GM12865 (cell line): ENCODE data around the gene OR5K3.

ENCODE experiments used
- DNase-seq: peaks from one replicate; pipeline ENCODE4 v3.0.0; 2010; ENCODE audit warnings: low read depth
- H3K4me3 ChIP-seq: 2 replicates; pipeline ENCODE4 v1.5.1; 2011; ENCODE audit warnings: mild to moderate bottlenecking, low read depth, low read length, control low read depth
- CTCF ChIP-seq: IDR thresholded peaks from 2 replicates; pipeline ENCODE4 v1.5.1; 2011; ENCODE audit warnings: low read length, control low read depth, low read depth, inconsistent platforms; ENCODE audit not compliant: insufficient read depth; ENCODE audit errors: missing control alignments

OR5K3 gene

DNA sequence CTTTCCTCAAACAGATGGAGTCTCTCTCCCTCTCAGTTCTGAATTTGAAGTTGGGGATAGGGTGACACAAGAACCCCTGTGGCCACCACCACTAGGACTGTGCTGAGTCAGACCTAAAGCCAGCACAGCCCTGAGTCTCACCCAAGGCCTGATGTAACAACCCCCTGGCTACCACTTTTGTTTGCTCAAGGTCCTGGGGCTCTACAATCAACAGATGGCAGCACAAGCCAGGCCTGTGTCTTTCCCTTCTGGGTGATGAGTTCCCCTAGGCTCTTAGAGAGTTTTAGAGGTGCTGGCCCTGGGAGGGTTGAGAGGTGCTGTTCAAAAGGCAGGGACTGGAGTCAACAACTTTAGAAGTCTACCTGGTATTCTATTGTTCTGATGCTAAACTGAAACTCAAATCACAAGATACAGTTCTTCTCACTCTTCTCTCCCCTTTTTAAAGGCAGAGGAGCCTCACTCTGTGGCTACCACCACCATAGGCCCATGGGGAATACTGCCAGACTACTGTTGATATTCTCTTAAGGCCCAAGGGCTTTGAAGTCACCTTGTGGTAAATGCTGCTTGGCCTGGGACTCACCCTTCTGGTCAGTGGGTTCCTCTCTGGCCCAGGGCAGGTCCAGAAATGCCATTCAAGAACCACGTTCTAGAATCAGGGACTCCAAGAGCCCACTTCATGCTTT lies 30.3 kb upstream of the OR5K3 start:
- H3K4me3 ChIP-seq = no peak overlapping the region
- DNase-seq = peak; percentile 87
- TF ChIP-seq CTCF = peak; percentile 30

DNA sequence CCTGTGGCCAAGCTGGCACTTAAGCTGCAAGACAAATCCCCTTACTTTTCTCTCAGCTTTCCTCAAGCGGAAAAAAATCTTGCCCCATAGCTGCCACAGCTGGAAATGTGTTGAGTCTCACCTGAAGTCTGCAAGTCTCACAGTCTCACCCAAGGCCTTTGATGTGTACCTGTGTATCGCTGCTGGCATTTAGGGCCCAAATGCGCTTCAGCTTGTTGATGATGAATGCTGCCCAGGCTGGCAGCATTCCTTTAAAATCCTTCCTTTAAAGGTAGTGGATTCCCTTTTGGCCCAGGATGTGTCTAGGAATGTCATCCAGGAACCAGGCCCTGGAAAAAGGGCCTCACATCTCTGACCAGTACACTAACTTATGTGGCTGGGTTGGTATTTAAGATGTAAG lies 29.8 kb upstream of the OR5K3 start:
- no peak for DNase-seq
- TF ChIP-seq CTCF = no peak
- H3K4me3 ChIP-seq = no peak overlapping the region

DNA sequence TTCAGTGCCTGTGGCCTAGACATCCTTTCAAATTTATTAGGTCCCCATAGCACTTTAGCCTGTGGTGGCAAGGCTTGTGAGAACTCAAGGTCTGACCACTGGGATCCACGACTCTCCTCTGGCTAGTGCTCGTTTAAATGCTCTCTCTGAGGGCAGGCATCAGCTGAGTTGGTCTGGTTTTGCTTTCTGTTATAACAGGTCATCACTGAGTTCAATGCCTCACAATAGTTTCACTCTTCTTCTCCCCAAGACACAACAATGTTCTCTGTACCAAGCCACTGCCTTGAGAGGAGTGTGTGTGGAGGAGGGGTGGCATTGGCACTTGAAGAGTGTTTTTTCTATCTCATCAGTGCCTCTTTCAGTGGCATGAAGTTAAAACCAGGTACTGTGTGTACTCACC lies 29.2 kb upstream of the OR5K3 start:
- TF ChIP-seq CTCF = no peak
- no peak overlapping the region for H3K4me3 ChIP-seq
- peak; percentile 59 for DNase-seq

DNA sequence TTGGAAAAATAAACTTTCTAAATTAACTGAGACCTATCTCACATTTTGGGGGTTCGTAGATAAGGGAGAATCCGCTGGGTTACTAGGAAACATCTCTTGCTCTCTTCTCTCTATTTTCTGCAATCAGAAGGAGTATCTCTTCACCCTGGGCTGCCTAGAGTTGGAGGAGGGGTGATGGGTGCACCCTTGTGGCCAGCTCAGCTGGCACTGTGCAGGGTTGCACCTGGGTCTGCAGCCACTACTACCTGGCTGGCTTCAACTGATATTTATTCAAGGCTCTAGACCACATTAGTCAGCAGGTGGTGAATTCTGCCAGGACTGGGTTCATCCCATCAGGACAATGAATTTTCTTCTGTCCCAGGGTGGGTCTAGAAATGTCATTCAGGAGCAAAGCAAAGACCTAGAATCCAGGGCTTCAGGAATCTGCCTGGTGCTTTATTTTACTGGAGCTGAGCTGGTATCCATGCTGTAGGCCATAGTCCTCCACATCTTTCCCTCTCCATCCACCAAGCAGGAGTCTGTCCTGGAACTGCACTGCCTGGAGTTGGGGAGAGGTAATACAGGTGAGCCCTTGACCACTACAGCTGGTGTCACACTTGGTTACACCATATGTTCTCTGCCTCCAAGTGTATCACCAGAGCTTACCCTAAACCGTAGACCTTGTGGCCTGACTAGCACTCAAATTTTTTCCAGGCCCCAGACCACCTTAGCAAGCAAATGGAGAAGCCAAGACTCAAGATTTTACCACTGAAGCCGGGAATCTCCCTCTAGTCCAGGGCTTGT lies 22.8 kb upstream of the OR5K3 start:
- no peak overlapping the region for H3K4me3 ChIP-seq
- DNase-seq = no peak
- no peak for TF ChIP-seq CTCF

- DNase-seq = no peak
- H3K4me3 ChIP-seq = no peak overlapping the region
- TF ChIP-seq CTCF = no peak
Measured at GRCh38 chr3:98371186-98371585, 19.3 kb upstream of the OR5K3 start.

- no peak for DNase-seq
- no peak for TF ChIP-seq CTCF
- no peak overlapping the region for H3K4me3 ChIP-seq
Measured at GRCh38 chr3:98371853-98372252, 18.6 kb upstream of the OR5K3 start.
